Activated CD8-positive, alpha-beta memory T cell treated with anti-CD3 and anti-CD28 coated beads, Interleukin-2, amount 50 U/mL, for 48 hours (primary cell): Measurements from ENCODE around the gene EIF5A.

Experiments used
- DNase-seq: peaks from one replicate; pipeline ENCODE4 v3.0.0-alpha.2; 2020

The EIF5A gene

GRCh38 chr17:7357381-7357780 is 50.0 kb downstream of the EIF5A start:
- no peak for DNase-seq

- no peak for DNase-seq
These were observed 54.5 kb downstream of the EIF5A start for GRCh38 chr17:7361906-7362305.
